ENCODE results near the gene RNF187.

RNF187 gene

DNA sequence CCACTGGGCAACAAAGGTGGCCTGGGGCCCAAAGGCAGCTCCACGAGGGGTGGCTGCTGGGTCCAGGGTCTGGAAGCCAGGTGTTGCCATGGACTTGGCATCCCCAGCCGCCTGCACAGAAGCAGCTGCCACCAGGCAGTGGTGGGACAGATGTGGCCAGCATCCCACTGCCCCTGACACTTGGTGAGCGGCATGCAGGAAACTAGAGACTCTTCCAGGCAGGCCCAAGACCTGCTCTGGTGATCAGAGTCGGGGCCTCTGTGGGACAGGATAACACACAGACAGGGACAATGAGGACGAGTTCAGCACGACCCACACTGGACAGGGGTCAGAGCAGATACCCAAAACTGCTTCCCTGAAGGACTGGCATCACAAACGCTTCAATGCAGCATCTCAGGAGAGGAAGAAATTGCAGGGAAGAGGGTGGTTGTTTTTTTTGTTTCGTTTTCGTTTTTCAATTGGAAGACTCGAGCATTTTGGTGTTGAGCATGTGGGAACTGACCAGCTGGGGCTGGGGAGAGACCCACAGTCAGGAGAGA is 34.1 kb upstream of the RNF187 start:
- no peak overlapping the region for H3K4me3 ChIP-seq (ENCODE audit: low read depth, low read length)
- no peaks in the 10 kb centered on the region for H3K9me3 ChIP-seq (ENCODE audit: control insufficient read depth, insufficient read depth, low read length)
- H3K27me3 ChIP-seq (ENCODE audit: control insufficient read depth, insufficient read depth, low read length), result peaks cover 2% of the 10 kb centered on the region
- no peaks in the 10 kb centered on the region for H3K36me3 ChIP-seq (ENCODE audit: control insufficient read depth, insufficient read depth, low read length)
- no peak overlapping the region for H3K9ac ChIP-seq (ENCODE audit: low read depth, low read length)
- H3K4me1 ChIP-seq (ENCODE audit: control insufficient read depth, insufficient read depth, low read length), result no peaks in the 10 kb centered on the region

DNA sequence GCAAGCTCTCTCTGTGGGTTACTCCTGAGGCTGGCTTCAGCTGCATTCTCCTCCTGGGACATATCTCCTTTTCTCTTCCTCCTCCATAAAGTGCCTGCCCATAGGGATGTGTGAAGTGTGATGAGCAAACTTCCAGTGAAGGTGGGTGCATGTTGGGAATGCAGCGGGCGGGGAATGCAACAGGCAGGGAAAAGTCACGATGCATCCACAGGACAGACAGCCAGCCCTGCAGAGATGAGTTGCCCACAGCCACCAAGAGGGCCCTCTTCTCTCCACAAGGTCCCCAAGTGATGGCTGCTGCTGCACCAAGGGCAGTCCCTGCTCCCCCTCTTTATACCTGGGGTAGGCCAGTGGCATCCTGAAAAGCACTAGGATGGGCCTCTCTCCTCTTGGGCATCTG is 33.6 kb upstream of the RNF187 start:
- Histone ChIP-seq H3K9me3 (ENCODE audit: control insufficient read depth, insufficient read depth, low read length) (no peaks in the 10 kb centered on the region), H3K27me3 (ENCODE audit: control insufficient read depth, insufficient read depth, low read length) (no peaks in the 10 kb centered on the region), H3K36me3 (ENCODE audit: control insufficient read depth, insufficient read depth, low read length) (no peaks in the 10 kb centered on the region), H3K9ac (ENCODE audit: low read depth, low read length) (no peak overlapping the region), H3K4me1 (ENCODE audit: control insufficient read depth, insufficient read depth, low read length) (no peaks in the 10 kb centered on the region), H3K4me3 (ENCODE audit: low read depth, low read length) (no peak overlapping the region)

- H3K27me3 ChIP-seq (ENCODE audit: control insufficient read depth, insufficient read depth, low read length), result no peaks in the 10 kb centered on the region
- no peaks in the 10 kb centered on the region for H3K9me3 ChIP-seq (ENCODE audit: control insufficient read depth, insufficient read depth, low read length)
- no peak overlapping the region for H3K9ac ChIP-seq (ENCODE audit: low read depth, low read length)
- H3K4me1 ChIP-seq (ENCODE audit: control insufficient read depth, insufficient read depth, low read length), result no peaks in the 10 kb centered on the region
- no peak overlapping the region for H3K4me3 ChIP-seq (ENCODE audit: low read depth, low read length)
- no peaks in the 10 kb centered on the region for H3K36me3 ChIP-seq (ENCODE audit: control insufficient read depth, insufficient read depth, low read length)
Measured at GRCh38 chr1:228454238-228454637, 32.9 kb upstream of the RNF187 start.

DNA sequence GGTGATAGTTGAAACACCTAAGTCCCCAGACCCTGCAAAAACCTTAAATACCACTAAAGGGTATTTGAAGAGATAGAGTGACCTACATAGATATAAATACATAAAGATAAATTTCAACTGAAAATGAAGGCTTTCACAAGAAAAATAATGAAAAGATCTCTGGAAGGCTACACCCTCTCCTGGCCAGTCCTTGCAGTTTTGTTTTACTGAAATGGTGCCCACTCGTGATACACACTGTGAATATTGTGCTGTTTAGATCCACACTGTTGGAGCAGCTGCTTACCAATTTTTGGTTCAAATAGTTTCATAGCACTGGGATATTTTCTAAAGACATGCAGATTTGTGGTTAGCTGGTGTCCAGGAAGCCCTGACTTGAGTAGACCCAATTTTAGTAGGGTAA is 31.5 kb upstream of the RNF187 start:
- H3K9me3 ChIP-seq (ENCODE audit: control insufficient read depth, insufficient read depth, low read length), result no peaks in the 10 kb centered on the region
- H3K4me3 ChIP-seq (ENCODE audit: low read depth, low read length), result no peak overlapping the region
- H3K4me1 ChIP-seq (ENCODE audit: control insufficient read depth, insufficient read depth, low read length), result no peaks in the 10 kb centered on the region
- H3K9ac ChIP-seq (ENCODE audit: low read depth, low read length), result no peak overlapping the region
- H3K27me3 ChIP-seq (ENCODE audit: control insufficient read depth, insufficient read depth, low read length), result peaks cover 3% of the 10 kb centered on the region
- H3K36me3 ChIP-seq (ENCODE audit: control insufficient read depth, insufficient read depth, low read length), result no peaks in the 10 kb centered on the region

DNA sequence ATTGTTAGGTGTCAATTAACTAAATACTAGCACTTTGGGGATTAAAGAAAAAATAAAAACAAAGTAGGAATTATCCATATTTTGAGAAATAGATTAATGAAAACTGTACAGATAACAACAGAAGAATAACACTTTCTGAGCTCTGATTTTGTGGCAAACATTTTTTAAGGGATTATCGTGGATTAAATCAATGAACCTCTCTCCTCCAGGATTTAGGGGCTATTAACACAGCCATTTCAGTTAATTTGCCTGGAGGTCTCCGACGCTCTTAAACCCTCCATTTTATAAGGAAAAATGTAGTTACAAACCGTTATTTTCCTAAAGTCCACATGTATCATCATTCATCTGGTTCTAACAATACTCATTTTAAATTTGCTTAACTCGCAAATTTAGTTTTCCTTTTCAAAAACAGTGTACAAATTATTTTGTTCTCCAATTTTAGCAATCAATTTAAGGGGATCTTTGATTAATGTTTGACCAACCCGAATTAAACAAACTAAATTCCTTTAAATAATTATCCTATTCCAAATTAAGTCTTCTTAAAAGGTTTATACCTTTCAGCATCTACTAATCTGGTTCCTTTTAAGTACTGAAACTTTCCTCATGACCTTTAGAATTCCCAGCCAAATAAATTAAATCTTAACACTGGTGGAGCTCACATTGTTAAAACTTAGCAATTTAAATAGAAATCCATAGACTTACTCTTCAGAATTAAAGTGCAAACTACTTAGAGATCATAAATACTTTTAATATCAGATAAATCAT is 30.7 kb upstream of the RNF187 start:
- Histone ChIP-seq H3K4me1 (ENCODE audit: control insufficient read depth, insufficient read depth, low read length) (no peaks in the 10 kb centered on the region), H3K4me3 (ENCODE audit: low read depth, low read length) (peak overlapping the region; percentile 70), H3K27me3 (ENCODE audit: control insufficient read depth, insufficient read depth, low read length) (peaks cover 7% of the 10 kb centered on the region), H3K9ac (ENCODE audit: low read depth, low read length) (peak overlapping the region; percentile 49), H3K9me3 (ENCODE audit: control insufficient read depth, insufficient read depth, low read length) (no peaks in the 10 kb centered on the region), H3K36me3 (ENCODE audit: control insufficient read depth, insufficient read depth, low read length) (no peaks in the 10 kb centered on the region)

- H3K27me3 ChIP-seq (ENCODE audit: control insufficient read depth, insufficient read depth, low read length), result peaks cover 12% of the 10 kb centered on the region
- H3K4me1 ChIP-seq (ENCODE audit: control insufficient read depth, insufficient read depth, low read length), result no peaks in the 10 kb centered on the region
- no peaks in the 10 kb centered on the region for H3K36me3 ChIP-seq (ENCODE audit: control insufficient read depth, insufficient read depth, low read length)
- H3K9me3 ChIP-seq (ENCODE audit: control insufficient read depth, insufficient read depth, low read length), result no peaks in the 10 kb centered on the region
- H3K4me3 ChIP-seq (ENCODE audit: low read depth, low read length), result peak overlapping the region; percentile 70
- peak overlapping the region; percentile 49 for H3K9ac ChIP-seq (ENCODE audit: low read depth, low read length)
Measured at GRCh38 chr1:228457017-228457395, 30.2 kb upstream of the RNF187 start.

DNA sequence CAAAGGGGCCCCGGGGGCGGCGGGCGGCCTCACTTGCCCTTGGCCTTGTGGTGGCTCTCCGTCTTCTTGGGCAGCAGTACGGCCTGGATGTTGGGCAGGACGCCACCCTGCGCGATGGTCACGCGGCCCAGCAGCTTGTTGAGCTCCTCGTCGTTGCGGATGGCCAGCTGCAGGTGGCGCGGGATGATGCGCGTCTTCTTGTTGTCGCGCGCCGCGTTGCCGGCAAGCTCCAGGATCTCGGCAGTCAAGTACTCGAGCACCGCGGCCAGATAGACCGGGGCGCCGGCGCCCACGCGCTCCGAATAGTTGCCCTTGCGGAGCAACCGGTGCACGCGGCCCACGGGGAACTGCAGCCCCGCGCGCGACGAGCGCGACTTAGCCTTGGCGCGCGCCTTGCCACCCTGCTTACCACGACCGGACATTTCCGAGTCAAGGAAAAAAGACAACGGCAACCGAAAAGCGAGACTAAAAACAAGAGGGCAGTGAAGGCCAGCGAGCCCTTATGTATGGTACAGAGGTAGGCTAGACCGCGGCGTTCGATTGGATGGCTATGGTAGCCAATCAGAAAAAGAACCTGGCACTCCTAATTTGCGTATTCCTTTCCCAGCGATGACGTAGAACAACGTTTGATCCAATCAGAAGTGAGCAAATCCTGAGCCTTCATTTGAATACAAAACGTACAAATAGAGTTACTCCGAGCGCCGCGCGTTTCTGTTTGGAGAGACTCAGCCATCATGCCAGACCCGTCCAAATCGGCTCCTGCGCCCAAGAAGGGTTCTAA is 29.6 kb upstream of the RNF187 start:
- Histone ChIP-seq H3K4me1 (ENCODE audit: control insufficient read depth, insufficient read depth, low read length) (no peaks in the 10 kb centered on the region), H3K9me3 (ENCODE audit: control insufficient read depth, insufficient read depth, low read length) (no peaks in the 10 kb centered on the region), H3K4me3 (ENCODE audit: low read depth, low read length) (peak overlapping the region; percentile 70), H3K9ac (ENCODE audit: low read depth, low read length) (peak overlapping the region; percentile 24), H3K36me3 (ENCODE audit: control insufficient read depth, insufficient read depth, low read length) (no peaks in the 10 kb centered on the region), H3K27me3 (ENCODE audit: control insufficient read depth, insufficient read depth, low read length) (peaks cover 18% of the 10 kb centered on the region)

GRCh38 chr1:228459091-228459993 is 27.8 kb upstream of the RNF187 start:
- H3K9ac ChIP-seq (ENCODE audit: low read depth, low read length), result no peak overlapping the region
- no peaks in the 10 kb centered on the region for H3K9me3 ChIP-seq (ENCODE audit: control insufficient read depth, insufficient read depth, low read length)
- no peaks in the 10 kb centered on the region for H3K4me1 ChIP-seq (ENCODE audit: control insufficient read depth, insufficient read depth, low read length)
- H3K27me3 ChIP-seq (ENCODE audit: control insufficient read depth, insufficient read depth, low read length), result peaks cover 33% of the 10 kb centered on the region
- H3K4me3 ChIP-seq (ENCODE audit: low read depth, low read length), result peak overlapping the region; percentile 70
- no peaks in the 10 kb centered on the region for H3K36me3 ChIP-seq (ENCODE audit: control insufficient read depth, insufficient read depth, low read length)

DNA sequence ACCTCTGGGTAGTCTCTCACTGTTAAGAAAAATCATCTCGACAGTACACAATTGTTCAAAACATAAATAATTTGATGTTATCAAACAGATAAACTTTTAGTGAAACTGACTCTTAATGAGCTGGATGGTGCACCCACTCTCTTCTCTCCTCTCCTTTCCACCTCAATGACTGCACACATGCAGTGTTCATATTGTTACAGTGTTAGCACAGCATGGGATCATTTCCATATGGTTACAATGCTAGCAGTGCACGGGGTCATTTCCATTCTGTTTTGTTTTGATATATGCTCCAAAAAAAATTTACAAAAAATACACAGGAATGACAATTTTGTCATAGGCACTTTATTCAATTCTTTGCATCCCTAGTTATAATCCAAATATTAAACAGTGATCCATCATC is 26.4 kb upstream of the RNF187 start:
- H3K9ac ChIP-seq (ENCODE audit: low read depth, low read length), result no peak overlapping the region
- H3K4me1 ChIP-seq (ENCODE audit: control insufficient read depth, insufficient read depth, low read length), result no peaks in the 10 kb centered on the region
- no peaks in the 10 kb centered on the region for H3K9me3 ChIP-seq (ENCODE audit: control insufficient read depth, insufficient read depth, low read length)
- no peak overlapping the region for H3K4me3 ChIP-seq (ENCODE audit: low read depth, low read length)
- no peaks in the 10 kb centered on the region for H3K36me3 ChIP-seq (ENCODE audit: control insufficient read depth, insufficient read depth, low read length)
- peaks cover 44% of the 10 kb centered on the region for H3K27me3 ChIP-seq (ENCODE audit: control insufficient read depth, insufficient read depth, low read length)

- H3K27me3 ChIP-seq (ENCODE audit: control insufficient read depth, insufficient read depth, low read length), result peaks cover 61% of the 10 kb centered on the region
- no peak overlapping the region for H3K9ac ChIP-seq (ENCODE audit: low read depth, low read length)
- H3K4me3 ChIP-seq (ENCODE audit: low read depth, low read length), result no peak overlapping the region
- no peaks in the 10 kb centered on the region for H3K9me3 ChIP-seq (ENCODE audit: control insufficient read depth, insufficient read depth, low read length)
- no peaks in the 10 kb centered on the region for H3K36me3 ChIP-seq (ENCODE audit: control insufficient read depth, insufficient read depth, low read length)
- H3K4me1 ChIP-seq (ENCODE audit: control insufficient read depth, insufficient read depth, low read length), result no peaks in the 10 kb centered on the region
Measured at GRCh38 chr1:228462560-228462959, 24.6 kb upstream of the RNF187 start.

GRCh38 chr1:228463009-228463558 is 24.1 kb upstream of the RNF187 start:
- peak overlapping the region; percentile 58 for H3K4me3 ChIP-seq (ENCODE audit: low read depth, low read length)
- H3K9ac ChIP-seq (ENCODE audit: low read depth, low read length), result no peak overlapping the region
- no peaks in the 10 kb centered on the region for H3K9me3 ChIP-seq (ENCODE audit: control insufficient read depth, insufficient read depth, low read length)
- H3K36me3 ChIP-seq (ENCODE audit: control insufficient read depth, insufficient read depth, low read length), result no peaks in the 10 kb centered on the region
- H3K27me3 ChIP-seq (ENCODE audit: control insufficient read depth, insufficient read depth, low read length), result peaks cover 67% of the 10 kb centered on the region
- H3K4me1 ChIP-seq (ENCODE audit: control insufficient read depth, insufficient read depth, low read length), result no peaks in the 10 kb centered on the region

Data from iPS-15b (cell line).